Measurements from ENCODE around the gene ATF5. TPM values are rescaled to one million over a fixed set of nuclear protein-coding genes. Genes with fewer than 3 reads are reported as not detected.
"Not testable (repeated sequence)": the region's sequence is repeated elsewhere in the genome, so short reads cannot be mapped to it uniquely, and the experiment has no call there.

Gene ATF5
- total and polyA plus RNA-seq, 2 donors (not counting 1 experiment from before 2014, with no cell fraction given), result 9.0 to 37.6 TPM

GRCh38 chr19:49957262-49957915, 28.4 kb downstream of the ATF5 start:
- CTCF ChIA-PET, result interaction anchor here (0.7 kb wide), 1 partner anchor 19 kb away, joined by 3 read pairs; no protein-coding TSS in a partner anchor
- H3K27me3 ChIP-seq (replicated peaks in 1 of 4; ENCODE audit: control extremely low read depth in 1 of 4, control insufficient read depth in 3 of 4, insufficient read depth in 4 of 4, low read length in 3 of 4), result peaks cover 0 to 4% (median 0%) of the 10 kb centered on the region in 4 experiments
- no peak overlapping the region for H3K27ac ChIP-seq (ENCODE audit: low read length in 2 of 2)
- intact Hi-C loops (cut with micrococcal nuclease), result no loop called here
- Mint-ChIP-seq H3K9me3 (ENCODE audit: insufficient read depth) (no peaks in the 10 kb centered on the region), H3K27ac (no peak overlapping the region), H3K27me3 (peaks cover 29% of the 10 kb centered on the region), H3K4me1 (peaks cover 13% of the 10 kb centered on the region), H3K4me3 (no peak overlapping the region)
- H3K4me3 ChIP-seq (ENCODE audit: control extremely low read depth in 1 of 5, extremely low read depth in 1 of 5, insufficient read depth in 1 of 5, low read depth in 2 of 5, low read length in 4 of 5), result no peak overlapping the region
- H3K9ac ChIP-seq (ENCODE audit: low read length), result no peak overlapping the region
- H3K9me3 ChIP-seq (ENCODE audit: control extremely low read depth in 1 of 3, control insufficient read depth in 2 of 3, insufficient read depth in 1 of 3, low read length in 2 of 3), result peaks cover 0 to 5% (median 0%) of the 10 kb centered on the region in 3 donors
- DNase-seq (no peak), ATAC-seq (ENCODE audit: low read depth) (no peak)
- no peak overlapping the region for H3K4me2 ChIP-seq (replicated peaks; ENCODE audit: low read depth, low read length, poor library complexity, severe bottlenecking)
- POLR2A ChIA-PET, result no interaction called here
- no peaks in the 10 kb centered on the region for H3K79me2 ChIP-seq (ENCODE audit: control insufficient read depth, insufficient read depth, low read length)
- 90% methylated on average over 10 of the region's 10 CpGs for WGBS (ENCODE audit: insufficient coverage)
- no peaks in the 10 kb centered on the region for H3K36me3 ChIP-seq (replicated peaks in 1 of 2; ENCODE audit: control extremely low read depth in 1 of 2, control insufficient read depth in 1 of 2, extremely low read depth in 1 of 2, insufficient read depth in 2 of 2, low read length in 1 of 2)
- no peak for TF ChIP-seq EZH2 (IDR thresholded peaks at IDR 0.05; ENCODE audit: borderline replicate concordance, insufficient read depth, low read depth, low read length, poor library complexity, severe bottlenecking)
- TF ChIP-seq CTCF (IDR thresholded peaks at IDR 0.05), result no peak
- H2AFZ ChIP-seq (ENCODE audit: insufficient read depth, low read depth, low read length, poor library complexity, severe bottlenecking), result no peak overlapping the region
- no peaks in the 10 kb centered on the region for H4K20me1 ChIP-seq (ENCODE audit: control insufficient read depth, insufficient read depth, low read length, poor library complexity, severe bottlenecking)
- H3K4me1 ChIP-seq (ENCODE audit: control insufficient read depth in 2 of 2, insufficient read depth in 2 of 2, low read length in 2 of 2), result peaks cover 3 to 8% of the 10 kb centered on the region in 2 donors

GRCh38 chr19:49958144-49958543, 29.1 kb downstream of the ATF5 start:
- H2AFZ ChIP-seq (ENCODE audit: insufficient read depth, low read depth, low read length, poor library complexity, severe bottlenecking); intact Hi-C loops (cut with micrococcal nuclease); H3K79me2 ChIP-seq (ENCODE audit: control insufficient read depth, insufficient read depth, low read length); ATAC-seq (ENCODE audit: low read depth); H3K9me3 ChIP-seq (ENCODE audit: control extremely low read depth in 1 of 3, control insufficient read depth in 2 of 3, insufficient read depth in 1 of 3, low read length in 2 of 3); H3K27ac ChIP-seq (ENCODE audit: low read length in 2 of 2); H4K20me1 ChIP-seq (ENCODE audit: control insufficient read depth, insufficient read depth, low read length, poor library complexity, severe bottlenecking); DNase-seq; H3K36me3 ChIP-seq (replicated peaks in 1 of 2; ENCODE audit: control extremely low read depth in 1 of 2, control insufficient read depth in 1 of 2, extremely low read depth in 1 of 2, insufficient read depth in 2 of 2, low read length in 1 of 2); H3K4me1 ChIP-seq (ENCODE audit: control insufficient read depth in 2 of 2, insufficient read depth in 2 of 2, low read length in 2 of 2); H3K4me3 ChIP-seq (ENCODE audit: control extremely low read depth in 1 of 5, extremely low read depth in 1 of 5, insufficient read depth in 1 of 5, low read depth in 2 of 5, low read length in 4 of 5); CTCF ChIA-PET; H3K9me3 Mint-ChIP-seq (ENCODE audit: insufficient read depth); H3K9ac ChIP-seq (ENCODE audit: low read length); H3K27me3 ChIP-seq (replicated peaks in 1 of 4; ENCODE audit: control extremely low read depth in 1 of 4, control insufficient read depth in 3 of 4, insufficient read depth in 4 of 4, low read length in 3 of 4); H3K4me2 ChIP-seq (replicated peaks; ENCODE audit: low read depth, low read length, poor library complexity, severe bottlenecking); H3K27ac Mint-ChIP-seq; H3K4me3 Mint-ChIP-seq; POLR2A ChIA-PET: not testable (repeated sequence)
- Mint-ChIP-seq H3K4me1 (peaks cover 13% of the 10 kb centered on the region), H3K27me3 (peaks cover 28% of the 10 kb centered on the region)
- WGBS (ENCODE audit: insufficient coverage), result 86% methylated on average over 7 of the region's 9 CpGs

GRCh38 chr19:49958596-49958995, 29.6 kb downstream of the ATF5 start:
- H3K27me3 ChIP-seq (replicated peaks in 1 of 4; ENCODE audit: control extremely low read depth in 1 of 4, control insufficient read depth in 3 of 4, insufficient read depth in 4 of 4, low read length in 3 of 4); H2AFZ ChIP-seq (ENCODE audit: insufficient read depth, low read depth, low read length, poor library complexity, severe bottlenecking); H3K79me2 ChIP-seq (ENCODE audit: control insufficient read depth, insufficient read depth, low read length); DNase-seq; H3K27ac Mint-ChIP-seq; ATAC-seq (ENCODE audit: low read depth); POLR2A ChIA-PET; H3K4me3 Mint-ChIP-seq; H3K9me3 Mint-ChIP-seq (ENCODE audit: insufficient read depth); H3K4me1 ChIP-seq (ENCODE audit: control insufficient read depth in 2 of 2, insufficient read depth in 2 of 2, low read length in 2 of 2); H3K4me3 ChIP-seq (ENCODE audit: control extremely low read depth in 1 of 5, extremely low read depth in 1 of 5, insufficient read depth in 1 of 5, low read depth in 2 of 5, low read length in 4 of 5); H4K20me1 ChIP-seq (ENCODE audit: control insufficient read depth, insufficient read depth, low read length, poor library complexity, severe bottlenecking); H3K27ac ChIP-seq (ENCODE audit: low read length in 2 of 2); H3K4me2 ChIP-seq (replicated peaks; ENCODE audit: low read depth, low read length, poor library complexity, severe bottlenecking); H3K36me3 ChIP-seq (replicated peaks in 1 of 2; ENCODE audit: control extremely low read depth in 1 of 2, control insufficient read depth in 1 of 2, extremely low read depth in 1 of 2, insufficient read depth in 2 of 2, low read length in 1 of 2); CTCF ChIA-PET; H3K9ac ChIP-seq (ENCODE audit: low read length); H3K4me1 Mint-ChIP-seq; intact Hi-C loops (cut with micrococcal nuclease); H3K9me3 ChIP-seq (ENCODE audit: control extremely low read depth in 1 of 3, control insufficient read depth in 2 of 3, insufficient read depth in 1 of 3, low read length in 2 of 3): not testable (repeated sequence)
- H3K27me3 Mint-ChIP-seq, result peaks cover 24% of the 10 kb centered on the region
- 83% methylated on average over 9 of the region's 13 CpGs for WGBS (ENCODE audit: insufficient coverage)

Data from B cell (primary cell).